ENCODE results near the gene KNSTRN.

The KNSTRN gene

GRCh38 chr15:40424483-40425115 lies 42.1 kb downstream of the KNSTRN start:
- no peak overlapping the region for H2AFZ ChIP-seq (ENCODE audit: low read length)
- no peaks in the 10 kb centered on the region for H4K20me1 ChIP-seq (ENCODE audit: insufficient read depth, low read length)
- TF ChIP-seq EZH2phosphoT487 (IDR thresholded peaks at IDR 0.05; ENCODE audit: low read length), result no peak
- TF ChIP-seq EZH2 (optimal IDR thresholded peaks at IDR 0.05; ENCODE audit: low read depth, low read length), result no peak
- TF ChIP-seq CTCF (IDR thresholded peaks at IDR 0.05; ENCODE audit: low read length), result no peak
- H3K27ac ChIP-seq (ENCODE audit: low read length), result no peak overlapping the region
- no peaks in the 10 kb centered on the region for H3K9me3 ChIP-seq (replicated peaks; ENCODE audit: insufficient read depth, low read length)
- H3K79me2 ChIP-seq (ENCODE audit: low read length), result no peaks in the 10 kb centered on the region
- no peaks in the 10 kb centered on the region for H3K27me3 ChIP-seq (replicated peaks; ENCODE audit: insufficient read depth, low read length)
- no peaks in the 10 kb centered on the region for H3F3A ChIP-seq (ENCODE audit: insufficient read depth, low read length)
- H3K36me3 ChIP-seq (replicated peaks; ENCODE audit: insufficient read depth, low read length), result no peaks in the 10 kb centered on the region
- H3K9me2 ChIP-seq (replicated peaks; ENCODE audit: insufficient read depth, low read length), result no peaks in the 10 kb centered on the region
- no peak for DNase-seq
- H3K4me2 ChIP-seq (ENCODE audit: low read depth, low read length), result no peak overlapping the region
- no peak overlapping the region for H3K4me3 ChIP-seq (ENCODE audit: low read length)
- H3K4me1 ChIP-seq (ENCODE audit: low read length), result no peaks in the 10 kb centered on the region
- no peak overlapping the region for H3K9ac ChIP-seq (ENCODE audit: low read length)

- no peaks in the 10 kb centered on the region for H3K36me3 ChIP-seq (replicated peaks; ENCODE audit: insufficient read depth, low read length)
These were observed 43.2 kb downstream of the KNSTRN start for GRCh38 chr15:40425681-40426080.

GRCh38 chr15:40427188-40427587 lies 44.7 kb downstream of the KNSTRN start:
- H3K4me2 ChIP-seq (ENCODE audit: low read depth, low read length), result no peak overlapping the region

More at GRCh38 chr15:40425681-40426080, 43.2 kb downstream of the KNSTRN start:
- H3K9me2 ChIP-seq (replicated peaks; ENCODE audit: insufficient read depth, low read length), result no peaks in the 10 kb centered on the region
- no peak overlapping the region for H3K4me3 ChIP-seq (ENCODE audit: low read length)
- no peak overlapping the region for H2AFZ ChIP-seq (ENCODE audit: low read length)
- no peaks in the 10 kb centered on the region for H3K79me2 ChIP-seq (ENCODE audit: low read length)
- no peak for DNase-seq
- H3K27ac ChIP-seq (ENCODE audit: low read length), result no peak overlapping the region
- no peaks in the 10 kb centered on the region for H3F3A ChIP-seq (ENCODE audit: insufficient read depth, low read length)
- H3K4me2 ChIP-seq (ENCODE audit: low read depth, low read length), result no peak overlapping the region
- H4K20me1 ChIP-seq (ENCODE audit: insufficient read depth, low read length), result no peaks in the 10 kb centered on the region
- no peak for TF ChIP-seq EZH2phosphoT487 (IDR thresholded peaks at IDR 0.05; ENCODE audit: low read length)
- TF ChIP-seq CTCF (IDR thresholded peaks at IDR 0.05; ENCODE audit: low read length), result no peak
- no peak for TF ChIP-seq EZH2 (optimal IDR thresholded peaks at IDR 0.05; ENCODE audit: low read depth, low read length)
- no peaks in the 10 kb centered on the region for H3K27me3 ChIP-seq (replicated peaks; ENCODE audit: insufficient read depth, low read length)
- no peaks in the 10 kb centered on the region for H3K9me3 ChIP-seq (replicated peaks; ENCODE audit: insufficient read depth, low read length)
- no peak overlapping the region for H3K9ac ChIP-seq (ENCODE audit: low read length)
- no peaks in the 10 kb centered on the region for H3K4me1 ChIP-seq (ENCODE audit: low read length)

More at GRCh38 chr15:40427188-40427587, 44.7 kb downstream of the KNSTRN start:
- Histone ChIP-seq H2AFZ (ENCODE audit: low read length) (no peak overlapping the region), H3K79me2 (ENCODE audit: low read length) (no peaks in the 10 kb centered on the region), H3K9me3 (replicated peaks; ENCODE audit: insufficient read depth, low read length) (no peaks in the 10 kb centered on the region), H3K4me3 (ENCODE audit: low read length) (no peak overlapping the region), H4K20me1 (ENCODE audit: insufficient read depth, low read length) (no peaks in the 10 kb centered on the region), H3F3A (ENCODE audit: insufficient read depth, low read length) (no peaks in the 10 kb centered on the region), H3K36me3 (replicated peaks; ENCODE audit: insufficient read depth, low read length) (no peaks in the 10 kb centered on the region), H3K27ac (ENCODE audit: low read length) (no peak overlapping the region), H3K4me1 (ENCODE audit: low read length) (no peaks in the 10 kb centered on the region), H3K27me3 (replicated peaks; ENCODE audit: insufficient read depth, low read length) (no peaks in the 10 kb centered on the region), H3K9me2 (replicated peaks; ENCODE audit: insufficient read depth, low read length) (no peaks in the 10 kb centered on the region), H3K9ac (ENCODE audit: low read length) (no peak overlapping the region)
- TF ChIP-seq EZH2phosphoT487 (IDR thresholded peaks at IDR 0.05; ENCODE audit: low read length) (no peak), EZH2 (optimal IDR thresholded peaks at IDR 0.05; ENCODE audit: low read depth, low read length) (no peak), CTCF (IDR thresholded peaks at IDR 0.05; ENCODE audit: low read length) (no peak)
- DNase-seq, result no peak

Data from MM.1S (cell line).